HepG2 (cell line): ENCODE results near the gene UQCC2. TPM values are rescaled to one million over a fixed set of nuclear protein-coding genes. Genes with fewer than 3 reads are reported as not detected.
A peak's percentile ranks its signal among the peaks of the same experiment; 100 is the strongest.

Experiments used
- ATAC-seq: fragments of 200-7000 bp; cut with Tn5 transposase; 3 replicates; pipeline ENCODE4 v1.9.1; 2020; ENCODE audit warnings: mild to moderate bottlenecking, moderate library complexity
- BruUV-seq: library from RNA; stranded (reverse); fragments of 400-500 nt; replicated peaks from 2 replicates; lab custom pipeline; 2021; lab: Mats Ljungman, UMichigan
- CTCF ChIA-PET: fragments of 300-600 bp; formaldehyde crosslinking; extraction: SDS; loops from one replicate; lab custom pipeline; 2021; ENCODE audit warnings: low total read pairs, inconsistent platforms, low intra/inter-chr PET ratio; lab: Yijun Ruan, JAX
- POLR2A ChIA-PET: fragments of 350-600 bp; sonication (Branson Sonifier 250); formaldehyde crosslinking; loops from one replicate; lab custom pipeline; 2020; ENCODE audit warnings: antibody characterized with exemption, inconsistent platforms; lab: Yijun Ruan, JAX
- DNase-seq: peaks from one replicate; pipeline ENCODE4 v3.0.0-alpha.2; 2015; ENCODE audit warnings: low spot score
- FAIRE-seq: peaks from 3 replicates; lab custom pipeline; 2011; peaks lifted over from hg19 to GRCh38; lab: Jason Lieb, UNC
- H2AFZ ChIP-seq: one replicate; pipeline ENCODE4 v1.6.1; 2011; ENCODE audit warnings: low read length, inconsistent platforms
- H3K27ac ChIP-seq: fragments of 300-600 bp; 3 replicates; pipeline ENCODE4 v1.8.0; 2011; ENCODE audit warnings: mixed run types, mild to moderate bottlenecking, mixed read lengths, low read length, inconsistent platforms; ENCODE audit not compliant: insufficient read depth; ENCODE audit errors: extremely low read length
- H3K27me3 ChIP-seq, 2 experiments: fragments of 200-600 bp in 1 of 2; 2 replicates in 1 of 2; 3 replicates in 1 of 2; pipeline versions ENCODE4 v1.6.0 to v1.8.0; 2011; ENCODE audit warnings: low read length in 2 of 2, mild to moderate bottlenecking in 2 of 2, moderate library complexity in 2 of 2, inconsistent platforms in 1 of 2; ENCODE audit not compliant: insufficient read depth in 2 of 2, control insufficient read depth in 1 of 2
- H3K36me3 ChIP-seq, 2 experiments: fragments of 200-600 bp in 1 of 2; replicated peaks in 1 of 2; 2 replicates in 1 of 2; 3 replicates in 1 of 2; pipeline versions ENCODE4 v1.5.1 to v1.8.0; 2011; ENCODE audit warnings: low read length in 2 of 2, inconsistent platforms in 1 of 2; ENCODE audit not compliant: insufficient read depth in 2 of 2, control insufficient read depth in 1 of 2
- H3K4me1 ChIP-seq: 2 replicates; pipeline ENCODE4 v1.5.1; 2012; ENCODE audit warnings: low read length, inconsistent platforms; ENCODE audit not compliant: insufficient read depth
- H3K4me2 ChIP-seq: 2 replicates; pipeline ENCODE4 v1.6.0; 2011; ENCODE audit warnings: low read depth, low read length, inconsistent platforms
- H3K4me3 ChIP-seq, 3 experiments: fragments of 200-600 bp in 1 of 3; sonication (generic), shearing (Covaris generic) in 1 of 3; replicated peaks in 1 of 3; 2 replicates each; pipeline ENCODE4 v1.5.1; 2011 to 2016; ENCODE audit warnings: low read length in 3 of 3, inconsistent platforms in 2 of 3, low read depth in 2 of 3, mild to moderate bottlenecking in 2 of 3, control low read depth in 1 of 3, mixed read lengths in 1 of 3; ENCODE audit not compliant: insufficient read depth in 1 of 3
- H3K79me2 ChIP-seq: one replicate; pipeline ENCODE4 v1.6.1; 2011; ENCODE audit warnings: low read length, inconsistent platforms; ENCODE audit not compliant: insufficient read depth
- H3K9ac ChIP-seq: 2 replicates; pipeline ENCODE4 v1.6.0; 2011; ENCODE audit warnings: mild to moderate bottlenecking, low read depth, low read length, inconsistent platforms; ENCODE audit not compliant: insufficient read depth
- H3K9me3 ChIP-seq: 2 replicates; pipeline ENCODE4 v1.5.1; 2012; ENCODE audit warnings: mild to moderate bottlenecking, low read length
- H4K20me1 ChIP-seq: 2 replicates; pipeline ENCODE4 v1.6.0; 2011; ENCODE audit warnings: inconsistent platforms, mild to moderate bottlenecking, low read length, moderate library complexity; ENCODE audit not compliant: insufficient read depth
- AGO2 ChIP-seq: fragments of 200-400 bp; formaldehyde crosslinking; optimal IDR thresholded peaks from 2 replicates; pipeline ENCODE3; 2017; ENCODE audit warnings: mild to moderate bottlenecking, low read depth, low read length, moderate library complexity
- MBNL3 ChIP-seq: fragments of 250-450 bp; sonication (Bioruptor Pico); conservative IDR thresholded peaks from 2 replicates; pipeline ENCODE4 v1.8.0; 2022; ENCODE audit warnings: mild to moderate bottlenecking, inconsistent platforms
- POLR2A ChIP-seq, 2 experiments: IDR thresholded peaks; 2 replicates each; pipeline ENCODE4 v1.6.1; 2011; ENCODE audit warnings: low read depth in 2 of 2, low read length in 2 of 2, mild to moderate bottlenecking in 1 of 2, moderate library complexity in 1 of 2; ENCODE audit not compliant: insufficient read depth in 1 of 2
- POLR2G ChIP-seq: fragments of 200-400 bp; formaldehyde crosslinking; IDR thresholded peaks from 2 replicates; pipeline ENCODE4 v1.6.1; 2018; ENCODE audit warnings: mild to moderate bottlenecking, low read depth, low read length, moderate library complexity
- SOX13 ChIP-seq, 3 experiments: fragments of 450-650 bp in 1 of 3; sonication (generic) in 1 of 3; formaldehyde crosslinking in 1 of 3; IDR thresholded peaks in 2 of 3; conservative IDR thresholded peaks in 1 of 3; 2 replicates each; pipeline versions ENCODE4 v1.5.0 to v1.6.1; 2016 to 2020; ENCODE audit warnings: antibody characterized with exemption in 1 of 3, mild to moderate bottlenecking in 1 of 3, missing compliant biosample characterization in 1 of 3, missing genetic modification reagents in 1 of 3, moderate library complexity in 1 of 3
- ZBTB38 ChIP-seq: sonication (generic); formaldehyde crosslinking; IDR thresholded peaks from 2 replicates; pipeline ENCODE4 v1.5.1; 2020; ENCODE audit warnings: mild to moderate bottlenecking, missing genetic modification reagents
- ZNF280B ChIP-seq: sonication (generic); formaldehyde crosslinking; IDR thresholded peaks from 2 replicates; pipeline ENCODE4 v1.5.0; 2020; ENCODE audit warnings: missing genetic modification reagents, mild to moderate bottlenecking, borderline replicate concordance
- WGBS: methylation state at CpG from one replicate; pipeline ENCODE4 v1.1.6; 2017; ENCODE audit warnings: low lambda C conversion rate; 5-methylcytosine and 5-hydroxymethylcytosine counted together
- in situ Hi-C: cut with HindIII; loops from 2 replicates; pipeline ENCODE4 v1.10.0; 2017; ENCODE audit warnings: low pct_unique_long_range_greater_than_20kb; ENCODE audit not compliant: extremely low pct_ligation_motif_present
- intact Hi-C: fragments of 100-400 bp; cut with micrococcal nuclease; formaldehyde crosslinking; loops from one replicate; pipeline ENCODE4 v1.10.0; 2022; ENCODE audit not compliant: unreplicated experiment
- polyA plus RNA-seq, 8 experiments: library from polyadenylated mRNA; depleted of rRNA in 3 of 8; stranded (reverse) in 7 of 8; unstranded in 1 of 8; fragments of >200 nt; fragmentation: Illumina TruSeq in 4 of 8; extraction: Trizol in 4 of 8; gene quantifications; 2 replicates each; pipeline versions ENCODE4 v1.2.1 to v1.2.3, GENCODE V29; 2011 to 2016; ENCODE audit warnings: low read depth in 4 of 8, missing spikeins in 1 of 8, mixed read lengths in 1 of 8; ENCODE audit not compliant: insufficient read depth in 1 of 8
- total RNA-seq, 5 experiments: library from RNA; depleted of rRNA; stranded (reverse); fragments of >200 nt; fragmentation: Illumina TruSeq; extraction: Trizol; gene quantifications; 2 replicates each; pipeline ENCODE4 v1.2.3, GENCODE V29; 2016; ENCODE audit warnings: low read depth in 1 of 5

UQCC2 gene
- total and polyA plus RNA-seq, 2 of the 13 experiments (the other 11 are each of a cell fraction or from before 2014, with no cell fraction given) = 82.4 to 238 TPM

- H2AFZ ChIP-seq = no peak overlapping the region
- no peaks in the 10 kb centered on the region; the same call in 1 of the 2 replicates for H4K20me1 ChIP-seq
- 89% methylated on average over 11 of the region's 11 CpGs for whole genome bisulfite sequencing
- DNase-seq = no peak
- H3K9me3 ChIP-seq = no peaks in the 10 kb centered on the region
- POLR2A ChIA-PET = interaction anchor here (1.2 kb wide), 1 partner anchor 10 kb away, joined by 3 read pairs; no protein-coding TSS in a partner anchor
- no peak overlapping the region for H3K27ac ChIP-seq
- H3K4me2 ChIP-seq = no peak overlapping the region
- TF ChIP-seq POLR2G (peak; percentile 48; the same call in 1 of the 2 replicates), AGO2 (peak; percentile 18), POLR2A (IDR thresholded peaks at IDR 0.05; ENCODE audit: insufficient read depth in 1 of 2, low read depth in 2 of 2, low read length in 2 of 2) (0 out of 4 replicates have a peak, but pooled peaks of 1 of the 2 experiments have one; percentile 15), ZBTB38 (CRISPR knock-in tag) (peak; percentile 35; the same call in 1 of the 2 replicates), SOX13 (IDR thresholded peaks at IDR 0.05) (no peak), SOX13 (CRISPR knock-in tag; conservative IDR thresholded peaks at IDR 0.05 in 1 of 2, IDR thresholded peaks at IDR 0.05 in 1 of 2) (no peak), ZNF280B (CRISPR knock-in tag) (peak; percentile 61; the same call in 1 of the 2 replicates), MBNL3 (no peak)
- H3K4me1 ChIP-seq = peaks cover 30% of the 10 kb centered on the region
- H3K36me3 ChIP-seq = peaks cover 13 to 39% of the 10 kb centered on the region in 2 experiments
- in situ Hi-C loops = loop anchor here (5.0 kb wide), 1 partner anchor 117 kb away; no protein-coding TSS in a partner anchor
- peaks cover 2% of the 10 kb centered on the region for H3K79me2 ChIP-seq
- no peak overlapping the region for H3K9ac ChIP-seq
- no peaks in the 10 kb centered on the region for H3K27me3 ChIP-seq
- no TSS peak for BruUV-seq
- FAIRE-seq = no peak
- ATAC-seq = no peak; the same call in 2 of the 3 replicates
- intact Hi-C loops = loop anchor here (10.0 kb wide), 1 partner anchor 70 kb away; no protein-coding TSS in a partner anchor
- CTCF ChIA-PET = no interaction called here
- H3K4me3 ChIP-seq = no peak overlapping the region
These were observed 7.1 kb downstream of the UQCC2 start for GRCh38 chr6:33704215-33705066.
